ENCODE results near the gene CXXC4.

The CXXC4 gene

GRCh38 chr4:104494822-104495559 is at the start of gene CXXC4:
CXXC4 (minus strand) TSS chr4:104494894; CDS start chr4:104491802, 3,092 bp downstream.
- DNase-seq (ENCODE audit: low spot score), result no peak

- no peak for DNase-seq (ENCODE audit: low spot score)
These were observed 38.5 kb upstream of the CXXC4 start for GRCh38 chr4:104533156-104533555.

- DNase-seq (ENCODE audit: low spot score), result no peak
These were observed 38.0 kb upstream of the CXXC4 start for GRCh38 chr4:104532677-104533076.

- no peak for DNase-seq (ENCODE audit: low spot score)
These were observed 36.7 kb upstream of the CXXC4 start for GRCh38 chr4:104531390-104531789.

GRCh38 chr4:104530426-104530825 is 35.7 kb upstream of the CXXC4 start:
- DNase-seq (ENCODE audit: low spot score), result no peak

- no peak for DNase-seq (ENCODE audit: low spot score)
These were observed 29.9 kb upstream of the CXXC4 start for GRCh38 chr4:104524591-104524990.

- DNase-seq (ENCODE audit: low spot score), result no peak
These were observed 29.3 kb upstream of the CXXC4 start for GRCh38 chr4:104524026-104524425.

GRCh38 chr4:104519588-104519987 is 24.9 kb upstream of the CXXC4 start:
- DNase-seq (ENCODE audit: low spot score), result no peak

GRCh38 chr4:104516884-104517283 is 22.2 kb upstream of the CXXC4 start:
- DNase-seq (ENCODE audit: low spot score), result no peak

- DNase-seq (ENCODE audit: low spot score), result no peak
These were observed 13.5 kb upstream of the CXXC4 start for GRCh38 chr4:104508224-104508623.

GRCh38 chr4:104507112-104507511 is 12.4 kb upstream of the CXXC4 start:
- DNase-seq (ENCODE audit: low spot score), result no peak

- no peak for DNase-seq (ENCODE audit: low spot score)
These were observed 9.8 kb upstream of the CXXC4 start for GRCh38 chr4:104504536-104504935.

GRCh38 chr4:104502471-104502870 is 7.8 kb upstream of the CXXC4 start:
- DNase-seq (ENCODE audit: low spot score), result no peak

- DNase-seq (ENCODE audit: low spot score), result no peak
These were observed 6.6 kb upstream of the CXXC4 start for GRCh38 chr4:104501290-104501689.

- DNase-seq (ENCODE audit: low spot score), result no peak
These were observed 5.7 kb upstream of the CXXC4 start for GRCh38 chr4:104500442-104500841.

GRCh38 chr4:104494185-104494584 is 509 bp downstream of the CXXC4 start:
- no peak for DNase-seq (ENCODE audit: low spot score)

- no peak for DNase-seq (ENCODE audit: low spot score)
These were observed 1.4 kb downstream of the CXXC4 start for GRCh38 chr4:104493081-104493831.

- no peak for DNase-seq (ENCODE audit: low spot score)
These were observed 2.4 kb downstream of the CXXC4 start for GRCh38 chr4:104492183-104492771.

- DNase-seq (ENCODE audit: low spot score), result no peak
These were observed 3.1 kb downstream of the CXXC4 start for GRCh38 chr4:104491481-104492182.

- no peak for DNase-seq (ENCODE audit: low spot score)
These were observed 3.8 kb downstream of the CXXC4 start for GRCh38 chr4:104490770-104491480.

GRCh38 chr4:104490096-104490769 is 4.5 kb downstream of the CXXC4 start:
- DNase-seq (ENCODE audit: low spot score), result no peak
